DMS79 (cell line): ENCODE results near the gene RXFP4.
"Not testable (repeated sequence)": the region's sequence is repeated elsewhere in the genome, so short reads cannot be mapped to it uniquely, and the experiment has no call there.

Experiments used
- DNase-seq: peaks from one replicate; lab custom pipeline; 2025; lab: John Stamatoyannopoulos, UW

The RXFP4 gene

GRCh38 chr1:155978325-155978972, 37.0 kb downstream of the RXFP4 start, which contains the start of gene ARHGEF2:
TSS of gene ARHGEF2 (minus strand) at chr1:155978547. CDS start at chr1:155978427, 120 bp downstream.
- peak; percentile 19 for DNase-seq

GRCh38 chr1:155978973-155979429, 37.6 kb downstream of the RXFP4 start:
- no peak for DNase-seq

GRCh38 chr1:155979597-155980343, 38.3 kb downstream of the RXFP4 start:
- no peak for DNase-seq

- peak; percentile 47 for DNase-seq
These were observed 40.0 kb downstream of the RXFP4 start for GRCh38 chr1:155981266-155982088.

- no peak for DNase-seq
These were observed 40.7 kb downstream of the RXFP4 start for GRCh38 chr1:155982106-155982505.

GRCh38 chr1:155983191-155984024, 42.0 kb downstream of the RXFP4 start:
- peak; percentile 53 for DNase-seq

GRCh38 chr1:155984341-155984740, 42.9 kb downstream of the RXFP4 start:
- peak; percentile 93 for DNase-seq

- not testable (repeated sequence) for DNase-seq
These were observed 43.6 kb downstream of the RXFP4 start for GRCh38 chr1:155984903-155985645.

- DNase-seq, result peak; percentile 31
These were observed 48.0 kb downstream of the RXFP4 start for GRCh38 chr1:155989242-155990004.

GRCh38 chr1:155990005-155990739, 48.7 kb downstream of the RXFP4 start:
- no peak for DNase-seq
